GM12801 (cell line): ENCODE data around the gene SRSF2.

Experiments used
- TF ChIP-seq, protein P1 (sequence below): IDR thresholded peaks from one replicate; pipeline ENCODE4 v1.5.1; 2011; ENCODE audit warnings: control low read depth; ENCODE audit not compliant: insufficient read length; ENCODE audit errors: extremely low read depth

The SRSF2 gene

DNA sequence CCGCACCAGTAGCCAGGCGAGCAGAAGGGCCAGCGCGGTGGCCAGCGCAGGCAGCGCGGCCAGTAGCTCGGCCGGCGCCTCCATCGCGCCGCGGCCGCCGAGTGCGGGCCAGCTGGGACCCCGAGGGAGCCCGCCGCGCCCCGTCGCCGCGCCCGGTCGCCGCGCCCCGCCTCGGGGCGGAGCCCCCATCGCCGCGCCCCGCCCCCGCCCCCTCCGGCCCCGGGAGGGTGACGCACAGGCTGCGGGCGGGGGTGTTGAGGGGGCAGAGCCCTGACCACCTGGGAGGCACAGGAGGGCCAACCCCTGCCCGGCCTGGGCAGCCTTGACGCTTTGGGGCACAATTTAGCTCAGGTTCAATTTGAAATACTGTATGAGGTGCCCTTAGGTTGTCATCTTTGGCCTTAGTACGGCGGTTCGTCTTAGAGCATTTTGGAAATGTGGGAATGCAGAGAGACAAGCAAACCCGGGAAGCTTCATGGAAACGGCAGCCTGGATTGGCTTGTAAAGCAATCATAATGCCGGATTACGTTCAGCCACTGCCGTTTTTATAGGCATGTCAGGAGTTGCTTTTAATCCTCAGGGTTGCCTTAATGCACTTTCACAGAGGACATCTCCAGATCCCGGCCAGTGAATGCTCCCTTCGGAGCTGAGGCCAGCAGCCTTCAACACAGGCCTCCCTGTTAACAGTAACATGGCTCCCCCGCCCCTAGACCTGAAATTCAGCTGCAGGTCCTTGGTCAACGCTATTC, 26.1 kb downstream of the SRSF2 start, which contains the start of gene MXRA7:
TSS of gene MXRA7 (minus strand) at position 103 of the 749 bp plus-strand sequence. CDS start at position 84, 19 bp downstream.
- TF ChIP-seq, protein P1, sequence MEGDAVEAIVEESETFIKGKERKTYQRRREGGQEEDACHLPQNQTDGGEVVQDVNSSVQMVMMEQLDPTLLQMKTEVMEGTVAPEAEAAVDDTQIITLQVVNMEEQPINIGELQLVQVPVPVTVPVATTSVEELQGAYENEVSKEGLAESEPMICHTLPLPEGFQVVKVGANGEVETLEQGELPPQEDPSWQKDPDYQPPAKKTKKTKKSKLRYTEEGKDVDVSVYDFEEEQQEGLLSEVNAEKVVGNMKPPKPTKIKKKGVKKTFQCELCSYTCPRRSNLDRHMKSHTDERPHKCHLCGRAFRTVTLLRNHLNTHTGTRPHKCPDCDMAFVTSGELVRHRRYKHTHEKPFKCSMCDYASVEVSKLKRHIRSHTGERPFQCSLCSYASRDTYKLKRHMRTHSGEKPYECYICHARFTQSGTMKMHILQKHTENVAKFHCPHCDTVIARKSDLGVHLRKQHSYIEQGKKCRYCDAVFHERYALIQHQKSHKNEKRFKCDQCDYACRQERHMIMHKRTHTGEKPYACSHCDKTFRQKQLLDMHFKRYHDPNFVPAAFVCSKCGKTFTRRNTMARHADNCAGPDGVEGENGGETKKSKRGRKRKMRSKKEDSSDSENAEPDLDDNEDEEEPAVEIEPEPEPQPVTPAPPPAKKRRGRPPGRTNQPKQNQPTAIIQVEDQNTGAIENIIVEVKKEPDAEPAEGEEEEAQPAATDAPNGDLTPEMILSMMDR = no peak

DNA sequence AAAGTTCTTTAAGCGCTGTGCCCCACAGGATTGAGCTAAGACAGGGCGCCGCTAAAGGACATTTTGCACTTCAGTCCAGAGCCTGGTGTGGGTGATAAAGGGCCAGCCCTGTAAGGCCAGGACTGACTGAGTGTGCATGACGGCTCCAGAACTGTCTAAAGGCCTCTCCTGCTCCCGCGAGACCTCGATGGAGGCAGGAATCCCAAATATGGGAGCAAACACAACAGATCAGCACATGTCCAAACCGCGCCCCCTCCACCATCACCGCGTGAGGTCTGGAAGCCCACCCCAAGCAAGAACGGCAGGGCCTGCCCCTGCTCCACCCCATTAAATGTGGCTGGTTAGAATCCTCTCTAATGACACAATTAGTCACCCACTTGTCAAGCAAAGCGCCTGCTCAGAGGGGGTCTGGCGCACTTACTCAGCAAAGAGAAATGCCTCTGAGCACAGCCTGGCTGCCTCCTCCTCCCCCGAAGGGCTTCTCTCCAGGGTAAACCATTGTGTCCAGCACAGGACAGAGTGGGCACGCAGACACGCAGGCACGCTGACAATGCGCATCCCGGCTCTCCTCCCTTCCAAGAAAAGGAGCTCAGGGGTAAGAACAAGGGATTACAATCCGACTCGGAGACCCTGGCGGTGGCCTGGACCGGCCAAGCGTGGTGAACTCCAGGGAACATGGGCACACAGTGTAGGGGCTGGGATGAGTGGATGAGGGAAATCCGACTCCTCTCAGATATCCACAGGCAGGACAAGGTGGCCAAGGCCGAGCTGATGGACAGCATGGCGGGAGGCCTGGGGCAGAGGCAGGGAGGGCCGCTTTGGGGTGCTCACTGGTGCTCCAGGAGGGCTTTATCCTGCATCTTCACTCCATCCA, 27.8 kb downstream of the SRSF2 start:
- TF ChIP-seq, protein P1 = no peak

DNA sequence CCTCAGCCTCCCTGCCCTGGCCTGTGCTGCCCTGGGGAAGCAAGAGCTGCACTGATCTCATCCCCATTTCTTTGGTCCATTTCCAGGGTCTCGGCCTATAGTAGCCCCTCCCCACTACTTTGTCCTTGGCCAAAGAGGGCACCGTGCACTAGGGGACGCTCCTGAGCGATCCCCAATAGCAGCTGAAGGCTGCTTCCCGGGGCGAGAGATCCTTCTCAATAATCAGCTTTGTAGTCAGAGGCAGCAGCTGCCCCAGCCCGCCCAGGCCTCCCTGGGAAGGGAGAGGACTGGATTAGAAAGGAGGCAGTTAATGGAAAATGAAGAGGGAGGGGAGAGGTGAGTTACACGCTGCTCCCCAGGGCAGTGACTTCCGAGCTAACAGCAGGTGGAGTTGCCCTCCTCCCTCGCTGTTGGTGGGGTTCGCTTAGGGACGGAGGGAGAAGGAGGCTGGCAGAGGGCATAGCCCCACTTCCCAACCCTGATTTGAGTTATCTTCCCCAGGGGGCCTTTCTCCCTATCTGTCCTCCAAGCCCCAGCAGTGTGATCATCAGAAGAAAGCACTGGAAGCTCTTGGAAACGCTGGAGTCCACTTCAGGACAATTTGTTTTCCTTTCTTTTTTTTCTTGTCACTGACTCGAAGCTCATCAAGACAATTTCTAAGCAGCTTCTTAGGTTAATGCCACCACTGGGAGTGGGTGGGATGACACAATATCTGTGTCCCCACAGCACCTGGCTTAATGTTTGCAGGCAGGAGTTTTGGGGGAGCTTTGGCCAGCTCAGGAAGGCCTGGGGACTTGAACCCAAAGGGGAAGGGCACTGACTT, 28.9 kb downstream of the SRSF2 start:
- TF ChIP-seq, protein P1 = no peak

DNA sequence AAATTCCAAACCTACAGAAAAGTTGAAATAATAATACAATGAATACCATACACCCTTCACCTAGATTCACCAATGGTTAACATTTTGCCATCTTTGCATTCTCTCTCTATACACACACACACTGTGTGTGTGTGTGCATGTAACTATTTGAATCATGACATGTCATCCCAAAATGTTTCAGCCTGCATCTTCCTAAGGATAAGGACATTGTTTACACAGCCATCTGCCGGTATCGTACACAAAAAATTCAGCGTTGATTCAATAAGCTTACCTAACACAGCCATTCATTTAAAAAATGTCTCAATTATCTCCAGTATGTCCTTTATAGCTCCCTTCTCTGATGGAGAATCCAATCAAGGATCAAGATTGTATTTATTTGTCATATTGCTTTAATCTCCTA, 30.3 kb downstream of the SRSF2 start:
- TF ChIP-seq, protein P1 = no peak

DNA sequence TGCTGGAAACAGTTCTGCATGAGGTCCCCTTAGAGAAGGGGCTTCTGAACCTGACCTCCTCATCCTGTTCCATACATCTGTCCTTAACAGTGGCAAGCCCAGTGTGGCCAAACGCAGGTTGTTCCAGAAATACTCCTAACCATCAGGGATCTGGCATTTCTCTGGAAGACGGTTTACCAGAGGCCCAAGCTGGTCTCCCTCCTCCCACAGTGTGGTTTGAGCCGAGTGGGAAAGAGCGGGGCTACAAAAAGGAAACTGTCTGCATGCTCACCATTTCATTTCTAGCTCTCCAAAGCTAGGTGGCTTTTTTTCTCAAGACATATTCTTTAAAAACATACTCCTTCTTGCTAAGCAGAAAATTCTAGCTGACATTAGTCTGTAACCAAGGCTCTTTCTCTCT, 32.3 kb downstream of the SRSF2 start:
- TF ChIP-seq, protein P1 = no peak

DNA sequence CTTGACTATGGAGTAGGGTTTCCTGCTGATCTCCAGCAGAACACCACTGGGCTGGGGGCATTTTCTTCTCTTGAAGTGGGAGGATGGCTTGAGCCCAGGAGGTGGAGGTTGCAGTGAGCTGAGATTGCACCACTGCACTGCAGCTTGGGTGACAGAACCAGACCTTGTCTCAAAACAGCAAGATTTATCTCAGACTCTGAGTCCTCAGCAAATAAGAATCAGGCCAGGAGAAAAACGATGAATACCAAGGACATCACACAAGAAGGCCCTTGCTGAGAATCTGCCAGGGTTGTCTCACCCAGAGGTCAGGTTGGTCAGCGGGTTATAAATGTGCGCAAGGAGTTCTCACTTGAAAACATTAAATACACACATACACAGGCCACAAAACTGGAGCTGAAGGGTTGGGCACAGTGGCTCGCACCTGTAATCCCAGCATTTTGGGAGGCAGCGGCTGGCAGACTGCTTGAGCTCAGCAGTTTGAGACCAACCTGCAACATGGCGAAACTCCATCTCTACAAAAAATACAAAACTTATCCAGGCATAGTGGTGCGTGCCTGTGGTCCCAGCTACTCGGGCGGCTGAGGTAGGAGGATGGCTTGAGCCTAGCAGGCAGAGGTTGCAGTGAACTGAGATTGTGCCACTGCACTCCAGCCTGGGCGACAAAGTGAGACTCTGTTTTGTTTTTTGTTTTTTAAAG, 34.0 kb downstream of the SRSF2 start:
- TF ChIP-seq, protein P1 = no peak

DNA sequence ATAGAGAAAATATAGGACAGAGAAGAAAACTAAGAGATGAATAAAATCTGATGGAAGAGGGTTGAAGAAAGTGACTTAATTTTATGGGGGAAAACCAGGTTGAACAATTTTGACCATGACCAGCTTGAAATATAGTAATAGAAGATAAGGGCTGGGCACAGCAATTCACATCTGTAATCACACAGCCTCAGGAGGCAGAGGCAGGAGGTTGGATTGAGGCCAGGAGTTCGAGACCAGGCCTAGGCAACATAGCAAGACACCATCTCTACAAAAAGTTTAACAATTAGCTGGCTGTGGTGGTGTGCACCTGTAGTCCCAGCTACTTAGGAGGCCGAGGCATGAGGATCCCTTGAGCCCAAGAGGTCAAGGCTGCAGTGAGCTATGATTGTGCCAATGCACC, 35.1 kb downstream of the SRSF2 start:
- TF ChIP-seq, protein P1 = no peak
